Superior temporal gyrus (tissue), 1 donor: ENCODE results near the gene NAGPA.
"Not testable (repeated sequence)": the region's sequence is repeated elsewhere in the genome, so short reads cannot be mapped to it uniquely, and the experiment has no call there.

ENCODE experiments used
- DNase-seq: peaks from one replicate; pipeline ENCODE4 v3.0.0-alpha.2; 2016; ENCODE audit errors: extremely low spot score

Gene NAGPA, protein sequence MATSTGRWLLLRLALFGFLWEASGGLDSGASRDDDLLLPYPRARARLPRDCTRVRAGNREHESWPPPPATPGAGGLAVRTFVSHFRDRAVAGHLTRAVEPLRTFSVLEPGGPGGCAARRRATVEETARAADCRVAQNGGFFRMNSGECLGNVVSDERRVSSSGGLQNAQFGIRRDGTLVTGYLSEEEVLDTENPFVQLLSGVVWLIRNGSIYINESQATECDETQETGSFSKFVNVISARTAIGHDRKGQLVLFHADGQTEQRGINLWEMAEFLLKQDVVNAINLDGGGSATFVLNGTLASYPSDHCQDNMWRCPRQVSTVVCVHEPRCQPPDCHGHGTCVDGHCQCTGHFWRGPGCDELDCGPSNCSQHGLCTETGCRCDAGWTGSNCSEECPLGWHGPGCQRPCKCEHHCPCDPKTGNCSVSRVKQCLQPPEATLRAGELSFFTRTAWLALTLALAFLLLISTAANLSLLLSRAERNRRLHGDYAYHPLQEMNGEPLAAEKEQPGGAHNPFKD

DNA sequence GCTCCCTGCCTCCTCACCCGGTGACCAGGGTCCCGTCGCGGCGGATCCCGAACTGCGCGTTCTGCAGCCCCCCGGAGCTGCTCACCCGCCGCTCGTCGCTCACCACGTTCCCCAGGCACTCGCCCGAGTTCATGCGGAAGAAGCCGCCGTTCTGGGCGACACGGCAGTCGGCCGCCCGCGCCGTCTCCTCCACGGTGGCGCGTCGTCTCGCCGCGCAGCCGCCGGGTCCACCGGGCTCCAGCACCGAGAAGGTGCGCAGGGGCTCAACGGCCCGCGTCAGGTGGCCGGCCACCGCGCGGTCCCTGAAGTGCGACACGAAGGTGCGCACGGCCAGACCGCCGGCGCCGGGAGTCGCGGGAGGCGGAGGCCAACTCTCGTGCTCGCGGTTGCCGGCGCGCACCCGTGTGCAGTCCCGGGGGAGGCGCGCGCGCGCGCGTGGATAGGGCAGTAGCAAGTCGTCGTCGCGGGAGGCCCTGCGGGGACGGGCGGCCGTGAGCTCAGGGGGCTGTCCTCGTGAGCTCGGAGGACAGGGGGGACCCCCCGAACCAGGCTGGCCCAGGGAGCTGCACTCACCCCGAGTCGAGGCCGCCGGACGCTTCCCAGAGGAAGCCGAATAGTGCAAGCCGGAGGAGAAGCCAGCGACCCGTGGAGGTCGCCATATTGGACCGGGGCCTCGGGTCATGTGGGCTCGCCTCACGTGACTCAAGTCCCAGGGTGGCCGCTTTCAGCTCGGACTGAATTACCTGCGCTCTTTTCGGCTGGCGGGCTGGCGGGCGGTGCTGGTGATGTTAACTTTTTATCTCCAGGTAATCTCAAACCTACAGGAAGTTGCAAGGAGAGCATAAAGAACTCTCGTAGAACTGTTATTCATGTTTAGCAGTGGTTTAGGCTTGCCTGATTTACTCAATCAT lies at the start of gene NAGPA:
Gene NAGPA (minus strand): TSS at position 680 of the 911 bp plus-strand sequence. CDS start 21 bp downstream, at position 659.
- peak; percentile 92 for DNase-seq

DNA sequence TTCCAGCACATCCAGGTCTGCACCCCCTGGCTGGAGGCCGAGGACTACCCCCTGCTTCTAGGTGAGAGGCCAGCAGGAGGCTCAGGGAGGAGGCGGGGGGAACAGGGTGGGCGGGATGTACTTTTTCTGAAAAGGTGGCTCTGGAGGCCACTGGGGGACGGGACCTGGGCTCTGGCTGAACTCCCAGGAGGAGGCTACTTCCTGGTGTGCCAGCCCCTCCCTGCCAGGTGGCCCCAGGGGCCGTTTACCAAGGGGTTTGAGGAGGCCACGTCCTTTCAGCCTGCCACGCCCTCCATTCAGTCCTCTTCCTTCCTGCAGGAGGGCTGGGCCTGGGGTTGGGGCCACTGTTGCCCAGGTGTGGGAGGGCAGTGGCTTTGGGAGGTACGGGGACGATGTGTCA lies 47.3 kb upstream of the NAGPA start:
- not testable (repeated sequence) for DNase-seq

DNA sequence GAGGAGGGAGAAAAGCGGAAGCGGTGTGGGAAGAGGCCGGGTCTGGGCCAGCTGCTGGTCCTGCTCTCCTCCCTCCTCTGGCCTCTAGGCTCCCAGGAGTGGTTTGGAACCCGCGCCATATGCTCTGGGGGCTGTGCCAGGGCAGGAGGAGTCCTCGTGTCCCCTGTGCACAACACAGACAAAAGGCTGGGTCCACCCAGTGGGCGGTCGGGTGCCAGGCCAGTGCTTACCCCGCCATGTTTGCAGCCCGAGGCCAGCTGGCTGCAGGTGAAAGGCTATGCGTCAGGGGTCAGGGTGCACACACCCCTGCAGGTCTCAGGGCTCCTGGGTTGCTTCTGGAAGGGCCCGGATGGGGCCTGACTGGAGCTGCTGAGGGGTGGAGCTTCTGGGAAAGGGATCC lies 46.7 kb upstream of the NAGPA start:
- not testable (repeated sequence) for DNase-seq

DNA sequence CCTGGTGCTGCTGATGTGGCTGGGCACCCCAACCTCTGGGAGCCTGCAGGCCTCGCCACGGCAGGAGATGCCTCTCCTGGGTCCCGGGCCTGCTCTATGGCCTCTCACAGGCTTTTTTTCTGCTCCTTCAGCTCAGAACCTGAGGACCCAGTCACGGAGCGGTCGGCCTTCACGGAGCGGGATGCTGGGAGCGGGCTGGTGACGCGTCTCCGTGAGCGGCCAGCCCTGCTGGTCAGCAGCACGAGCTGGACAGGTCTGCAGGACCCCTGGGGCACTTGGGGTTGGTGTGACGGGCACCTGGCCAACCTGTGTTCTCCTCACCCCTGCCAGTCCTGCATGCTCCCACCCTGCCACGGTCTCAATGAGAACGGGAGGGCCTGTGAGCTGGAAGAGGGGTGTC lies 44.9 kb upstream of the NAGPA start:
- DNase-seq: no peak

DNA sequence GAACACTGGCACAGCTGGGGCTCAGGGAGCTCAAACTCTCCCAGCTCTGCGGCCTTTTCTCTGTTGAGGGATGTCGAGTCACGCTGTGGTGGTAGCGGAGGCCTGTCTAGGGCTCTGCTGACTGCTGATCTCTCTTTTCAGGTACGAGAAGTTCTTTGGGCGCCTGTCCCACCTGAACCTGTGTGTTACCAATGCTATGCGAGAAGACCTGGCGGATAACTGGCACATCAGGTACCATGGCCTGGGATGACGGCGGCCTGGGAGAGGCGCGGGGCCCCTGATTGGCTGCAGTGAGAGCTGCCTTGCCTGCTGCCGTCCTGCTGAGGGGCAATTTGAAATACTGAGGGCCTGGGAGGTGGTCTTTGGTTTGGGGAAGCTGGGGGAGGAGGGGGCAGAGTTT lies 43.6 kb upstream of the NAGPA start:
- no peak for DNase-seq

DNA sequence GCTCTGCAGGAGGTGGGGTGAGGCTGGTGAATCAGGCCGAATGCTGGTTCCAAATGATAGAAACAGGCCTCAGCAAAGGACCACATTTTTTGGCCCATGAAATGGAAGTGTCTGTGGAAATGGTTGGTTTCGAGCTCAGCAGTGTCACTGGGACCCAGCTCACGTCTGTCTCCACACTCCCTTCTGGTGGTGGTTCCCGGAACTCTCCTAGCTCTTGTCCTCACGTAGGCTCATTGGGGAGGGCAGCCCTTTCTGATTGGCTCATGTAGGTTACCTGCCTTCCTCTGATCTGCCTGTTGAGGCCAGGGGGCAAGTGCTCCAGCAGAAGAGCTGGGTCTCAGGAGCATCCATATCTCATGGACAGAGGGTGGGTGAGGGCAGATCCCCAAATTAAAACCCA lies 41.9 kb upstream of the NAGPA start:
- no peak for DNase-seq

DNA sequence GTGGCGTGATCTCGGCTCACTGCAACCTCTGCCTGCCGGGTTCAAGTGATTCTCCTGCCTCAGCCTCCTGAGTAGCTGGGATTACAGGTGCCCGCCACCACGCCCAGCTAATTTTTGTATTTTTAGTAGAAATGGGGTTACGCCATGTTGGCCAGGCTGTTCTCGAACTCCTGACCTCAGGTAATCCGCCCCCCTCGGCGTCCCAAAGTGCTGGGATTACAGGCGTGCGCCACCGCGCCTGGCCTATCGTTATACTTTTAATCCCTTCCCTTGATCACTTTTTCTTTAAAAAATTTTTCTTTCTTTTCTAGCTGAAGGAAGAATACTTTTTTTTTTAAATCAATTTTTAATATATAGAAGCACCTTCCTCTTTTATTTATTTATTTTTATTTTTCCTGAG lies 40.0 kb upstream of the NAGPA start:
- not testable (repeated sequence) for DNase-seq

DNA sequence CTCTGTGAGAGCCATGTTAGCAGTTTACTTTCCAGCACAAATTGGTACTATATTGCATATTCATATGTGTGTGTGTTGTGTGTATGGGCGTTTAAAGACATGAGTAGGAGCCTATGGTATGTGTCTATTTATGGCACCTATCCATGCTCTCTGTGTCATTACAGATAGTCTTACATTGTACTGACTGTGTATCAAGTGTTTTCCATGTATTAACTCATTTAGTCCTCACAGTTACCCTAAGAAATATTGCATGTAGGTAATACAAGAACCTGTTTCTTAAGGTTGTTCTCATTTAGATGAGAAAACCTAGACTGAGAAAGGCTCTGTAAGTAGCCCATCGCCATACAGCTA lies 39.5 kb upstream of the NAGPA start:
- DNase-seq: no peak

DNA sequence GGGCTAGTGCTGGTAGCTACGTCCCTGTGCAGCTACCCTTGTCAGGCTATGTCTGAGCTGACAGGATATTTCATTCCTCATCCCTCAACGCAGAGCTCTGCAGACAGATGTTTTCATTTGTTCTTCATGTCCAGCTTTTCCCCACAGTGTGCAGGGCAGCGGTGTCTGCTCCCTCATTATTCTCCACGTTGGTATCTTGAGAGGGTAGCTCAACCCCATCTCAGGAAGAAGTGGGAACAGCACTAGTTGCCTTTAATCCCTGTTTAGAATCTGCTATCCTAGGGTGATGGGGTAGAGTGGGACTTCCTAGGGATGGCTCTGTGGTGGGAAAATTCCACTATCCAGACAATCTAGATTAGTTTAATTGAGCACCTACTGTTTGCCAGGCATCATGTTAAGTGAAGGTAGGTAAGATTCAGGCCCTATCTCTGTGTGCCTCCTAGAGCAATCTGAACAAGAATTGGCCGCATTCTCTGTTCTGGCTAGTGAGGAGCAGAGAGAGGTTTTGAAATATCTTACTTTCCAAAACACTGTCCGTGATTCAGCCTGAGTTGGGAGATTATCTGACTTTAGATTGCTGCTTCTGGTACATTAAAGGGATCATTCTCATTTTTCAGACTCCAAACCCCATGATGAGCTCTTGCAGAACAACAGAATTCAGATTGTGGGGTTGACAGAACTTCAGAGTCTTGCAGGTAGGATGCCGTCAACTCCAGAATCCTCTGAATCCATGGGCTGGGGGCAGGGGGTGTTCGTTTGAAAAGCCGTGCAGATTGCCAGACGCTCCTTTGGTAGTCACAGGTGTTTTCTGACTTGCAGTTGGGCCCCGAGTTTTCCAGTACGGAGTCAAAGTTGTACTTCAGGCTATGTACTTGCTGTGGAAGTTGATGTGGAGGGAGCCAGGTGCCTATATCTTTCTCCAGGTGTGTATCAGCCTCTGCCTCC lies 38.9 kb upstream of the NAGPA start:
- no peak for DNase-seq

DNA sequence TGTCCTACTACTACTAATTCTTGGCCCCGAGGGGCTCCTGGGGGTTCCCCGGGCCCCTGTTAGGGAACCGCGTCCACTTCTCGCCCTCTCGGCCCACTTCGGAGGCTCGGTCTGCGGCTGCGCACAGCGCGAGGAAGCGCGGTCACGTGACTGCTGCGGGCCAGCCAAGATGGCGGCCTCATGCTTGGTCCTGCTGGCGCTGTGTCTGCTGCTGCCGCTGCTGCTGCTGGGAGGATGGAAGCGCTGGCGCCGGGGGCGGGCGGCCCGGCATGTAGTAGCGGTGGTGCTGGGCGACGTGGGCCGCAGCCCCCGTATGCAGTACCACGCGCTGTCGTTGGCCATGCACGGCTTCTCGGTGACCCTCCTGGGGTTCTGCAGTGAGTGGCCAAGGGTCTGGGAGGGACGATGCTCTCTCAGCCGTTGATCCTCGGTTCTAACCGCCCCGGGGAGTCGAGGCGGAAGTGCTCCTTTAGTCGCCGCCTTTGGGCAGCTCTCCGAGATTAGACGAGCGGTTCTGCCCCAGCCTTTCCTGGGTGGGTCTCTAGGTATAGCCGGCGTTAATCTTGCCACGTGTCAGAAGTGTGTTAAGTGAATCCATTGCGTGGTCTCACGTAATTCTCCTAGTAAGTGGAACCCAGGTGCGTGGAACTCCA lies 38.1 kb upstream of the NAGPA start, which contains the start of gene ALG1:
Gene ALG1 (plus strand): TSS at position 163 of the 653 bp plus-strand sequence. CDS start 7 bp downstream, at position 170.
- peak; percentile 95 for DNase-seq

DNA sequence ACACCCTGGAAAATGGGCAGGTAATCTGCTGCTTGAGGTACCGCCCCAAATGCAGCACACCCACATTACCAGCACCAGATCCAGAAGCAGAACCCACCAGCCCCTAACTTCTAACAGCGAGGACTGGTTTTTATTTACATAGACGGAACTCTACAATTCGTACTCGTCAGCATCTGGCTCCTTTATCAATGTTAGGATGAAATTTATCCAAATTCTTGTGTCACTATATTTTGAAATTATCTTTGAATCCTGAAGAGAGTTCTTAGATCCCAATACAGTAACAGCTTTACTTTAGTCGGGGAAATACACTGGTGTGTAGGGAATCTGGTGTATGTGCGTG lies 37.6 kb upstream of the NAGPA start:
- no peak for DNase-seq

DNA sequence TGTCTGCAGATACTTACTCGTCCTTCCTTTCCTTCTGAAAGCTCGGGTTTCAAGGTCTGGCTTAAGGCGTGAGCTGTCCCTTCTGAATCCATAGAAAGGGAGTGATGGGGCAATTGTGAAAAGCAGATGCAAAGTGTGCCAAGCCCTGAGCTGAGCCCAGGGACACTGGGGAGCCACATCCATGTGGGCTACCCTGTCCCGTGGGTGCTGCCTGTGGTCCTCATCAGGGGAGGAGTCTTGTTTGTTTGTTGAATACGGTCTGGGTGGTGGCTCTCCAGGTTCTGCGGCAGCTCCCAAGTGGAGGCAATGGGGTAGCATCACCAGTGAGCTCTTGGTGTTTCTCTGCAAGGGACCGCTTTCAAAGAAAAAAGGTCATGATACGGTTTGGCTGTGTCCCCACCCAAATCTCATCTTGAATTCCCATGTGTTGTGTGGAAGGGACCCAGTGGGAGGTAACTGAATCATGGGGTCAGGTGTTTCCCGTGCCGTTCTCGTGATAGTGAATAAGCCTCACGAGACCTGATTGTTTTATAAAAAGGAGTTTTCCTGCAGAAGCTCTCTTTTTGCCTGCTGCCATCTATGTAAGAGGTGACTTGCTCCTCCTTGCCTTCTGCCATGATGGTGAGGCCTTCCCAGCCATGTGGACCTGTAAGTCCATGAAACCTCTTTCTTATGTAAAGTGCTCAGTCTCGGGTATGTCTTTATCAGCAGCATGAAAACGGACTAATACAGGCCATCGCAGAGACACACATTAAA lies 36.9 kb upstream of the NAGPA start:
- no peak for DNase-seq

DNA sequence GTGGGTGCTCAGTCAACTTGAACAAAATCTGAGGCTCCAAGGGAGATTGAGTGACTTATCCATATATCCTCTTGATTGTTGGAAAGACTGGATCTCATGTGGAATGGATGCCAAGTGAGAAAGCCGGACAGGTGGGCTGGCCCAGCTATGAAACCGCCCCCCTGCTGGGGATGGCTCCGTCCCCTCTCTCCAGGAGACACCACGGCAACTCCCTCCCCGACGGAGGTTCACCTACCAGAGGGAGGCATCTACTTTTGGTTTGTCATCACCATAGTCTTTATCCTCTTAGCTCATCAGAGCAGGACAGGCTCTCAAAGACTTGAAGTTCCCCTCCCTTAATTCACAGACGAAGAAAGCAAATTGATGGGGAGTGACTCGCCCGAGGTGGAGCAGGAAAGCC lies 36.1 kb upstream of the NAGPA start:
- DNase-seq: no peak

DNA sequence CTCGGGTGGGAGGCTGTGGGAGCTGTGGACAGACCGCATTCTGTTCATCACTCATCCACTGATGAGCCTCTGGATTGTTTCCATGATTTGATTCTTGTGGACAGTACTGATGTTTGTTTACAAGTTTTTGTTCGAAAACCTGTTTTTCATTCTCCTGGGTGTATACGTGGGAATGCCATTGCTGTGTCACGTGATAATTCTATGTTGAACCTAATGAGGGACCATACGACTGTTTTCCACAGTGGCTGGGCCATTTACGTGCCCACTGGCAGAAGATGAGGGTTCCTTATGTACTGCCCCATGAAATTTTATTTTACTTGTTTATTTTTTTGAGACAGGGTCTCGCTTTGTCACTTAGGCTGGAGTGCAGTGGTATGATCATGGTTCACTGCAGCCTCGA lies 35.3 kb upstream of the NAGPA start:
- no peak for DNase-seq

DNA sequence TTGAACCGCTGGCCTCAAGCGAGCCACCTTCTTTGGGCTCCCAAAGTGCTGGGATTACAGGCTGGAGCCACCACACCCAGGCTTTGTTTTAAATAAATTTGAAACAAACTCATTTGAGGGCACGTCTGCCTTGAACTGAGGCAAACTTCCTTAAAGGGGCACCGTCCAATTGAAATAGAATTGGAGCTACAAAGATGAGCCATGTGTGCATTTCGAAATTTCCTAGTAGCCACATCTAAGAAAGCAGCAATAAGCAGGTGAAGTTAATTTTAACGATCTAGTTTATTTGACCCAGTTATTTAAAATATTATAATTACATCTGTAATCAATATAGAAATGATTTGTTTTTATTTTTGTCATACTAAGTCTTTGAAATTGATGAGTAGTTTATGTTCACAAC lies 32.8 kb upstream of the NAGPA start:
- no peak for DNase-seq

DNA sequence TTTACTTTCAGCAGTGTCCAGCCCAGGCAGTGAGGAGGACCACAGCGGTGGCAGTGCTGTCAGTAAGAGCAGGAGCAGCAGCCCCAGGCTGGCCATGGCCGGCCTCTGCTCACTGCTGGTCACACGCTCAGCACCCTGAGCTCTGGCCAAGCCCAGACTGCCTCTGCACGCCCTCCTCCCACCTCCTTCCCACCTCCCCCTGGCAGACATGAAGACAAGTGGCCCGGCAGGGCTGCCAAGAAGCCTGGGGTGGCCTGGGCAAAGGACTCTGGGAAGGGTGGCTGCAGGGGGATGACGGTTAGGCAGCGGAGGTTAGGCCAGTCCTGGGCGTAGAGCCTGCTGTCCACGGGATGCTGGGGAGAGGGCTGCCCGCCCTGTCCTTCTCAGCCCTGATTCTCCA lies 32.1 kb upstream of the NAGPA start, which contains the start of gene C16orf89:
Gene C16orf89 (minus strand): TSS at position 144 of the 400 bp plus-strand sequence. CDS start 48 bp downstream, at position 96.
- no peak for DNase-seq

DNA sequence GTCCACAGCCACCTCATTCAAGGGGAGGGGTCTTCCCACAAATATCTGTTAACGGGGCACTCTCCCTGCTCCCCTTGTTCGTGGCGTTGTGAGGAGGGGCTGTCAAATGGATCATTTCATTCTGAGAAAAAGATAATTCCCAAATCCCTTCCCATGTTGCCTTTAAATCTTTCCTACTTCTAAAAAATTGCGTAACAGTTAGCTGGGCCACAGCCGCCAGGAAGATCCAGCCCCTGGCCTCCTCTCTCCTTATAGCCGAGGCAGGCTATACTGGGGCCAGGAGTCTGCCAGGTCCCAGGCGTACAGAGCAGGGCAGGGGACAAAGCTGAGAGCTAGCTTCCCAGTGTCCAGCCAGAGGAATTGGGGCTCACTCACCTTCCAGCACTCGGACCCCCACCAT lies 31.6 kb upstream of the NAGPA start:
- DNase-seq: no peak

DNA sequence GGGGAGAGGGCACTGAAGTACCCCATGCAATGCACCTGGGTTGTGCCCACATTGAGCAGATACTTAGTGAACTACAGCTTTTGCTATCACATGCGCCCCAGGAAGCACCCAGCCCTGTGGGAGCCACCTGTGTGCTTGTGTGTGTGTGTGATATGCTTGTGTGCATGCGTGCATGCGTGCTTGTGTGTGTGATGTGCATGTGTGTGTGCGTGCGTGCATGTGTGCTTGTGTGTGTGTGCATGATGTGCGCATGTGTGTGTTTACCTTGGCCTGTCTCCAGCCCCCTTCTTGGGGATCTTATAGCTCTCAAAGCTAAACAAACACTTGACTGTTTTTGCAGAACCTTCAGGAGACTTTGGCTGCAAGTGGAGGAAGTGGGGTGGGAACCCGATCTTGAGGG lies 31.2 kb upstream of the NAGPA start:
- DNase-seq: no peak

DNA sequence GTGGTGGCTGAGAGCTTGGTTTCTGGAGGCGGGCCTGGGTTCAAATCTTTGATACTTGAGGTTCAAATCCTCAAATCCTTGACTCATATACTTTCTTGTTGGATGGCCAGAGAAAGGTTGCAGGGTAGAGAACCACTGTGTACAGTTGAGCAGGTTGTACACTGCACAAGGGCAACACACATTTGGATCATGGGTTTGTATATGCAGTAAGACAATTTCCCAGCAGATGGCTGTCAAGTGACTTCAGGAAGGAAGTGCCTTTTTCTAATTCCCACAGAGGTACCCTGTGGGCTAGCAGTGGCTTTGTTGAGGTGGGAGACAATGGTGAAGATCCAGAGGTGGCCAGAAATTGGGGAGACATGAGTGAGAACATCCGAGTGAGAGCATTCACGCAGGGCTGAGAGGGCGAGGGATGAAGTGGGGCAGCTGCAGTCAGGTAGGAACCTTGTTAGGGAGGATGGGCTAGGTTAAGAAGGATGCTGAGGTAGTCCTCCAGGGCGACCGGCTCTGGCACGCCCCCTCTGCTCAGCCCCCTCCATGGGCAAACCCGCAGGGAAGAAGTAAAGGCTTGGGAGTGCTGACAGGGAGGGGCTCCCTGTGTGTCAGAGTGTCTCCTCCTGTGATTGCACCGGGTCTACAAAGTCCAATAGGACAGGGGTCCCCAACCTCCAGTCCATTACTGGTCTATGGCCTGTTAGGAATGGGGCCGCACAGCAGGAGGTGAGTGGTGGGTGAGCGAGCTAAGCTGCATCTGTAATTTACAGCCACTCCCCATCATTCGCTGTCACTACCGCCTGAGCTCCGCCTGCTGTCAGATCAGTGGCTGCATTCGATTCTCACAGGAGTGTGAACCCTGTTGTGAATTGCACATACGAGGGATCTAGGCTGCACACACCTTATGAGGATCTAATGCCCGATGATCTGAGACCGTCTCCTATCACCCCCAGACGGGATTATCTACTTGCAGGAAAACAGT lies 29.3 kb upstream of the NAGPA start:
- no peak for DNase-seq
